Heart right ventricle (tissue), 16 donors: ENCODE results near the gene CDHR1. TPM values are rescaled to one million over a fixed set of nuclear protein-coding genes. Genes with fewer than 3 reads are reported as not detected.

ENCODE experiments used
- ATAC-seq, 8 donors: fragments of 200-7000 bp; cut with Tn5 transposase; one replicate each; pipeline ENCODE4 v1.9.1; 2020; ENCODE audit warnings: mild to moderate bottlenecking in 8 of 8, moderate library complexity in 8 of 8, moderate number of reproducible peaks in 1 of 8
- DNase-seq, 2 donors: peaks; one replicate each; pipeline ENCODE4 v3.0.0-alpha.2; 2020
- H3K27ac ChIP-seq, 10 donors: fragments of 200-600 bp; sonication (generic) in 2 of 10; one replicate each; pipeline versions ENCODE4 v1.5.0 to v1.8.0; 2020 to 2022; ENCODE audit warnings: mild to moderate bottlenecking in 3 of 10
- H3K27me3 ChIP-seq, 7 donors: fragments of 200-600 bp; one replicate each; pipeline ENCODE4 v1.8.0; 2021 to 2022; ENCODE audit warnings: mild to moderate bottlenecking in 2 of 7
- H3K36me3 ChIP-seq, 9 donors: fragments of 200-600 bp; sonication (generic) in 1 of 9; one replicate each; pipeline versions ENCODE4 v1.5.0 to v1.8.0; 2020 to 2022; ENCODE audit warnings: mild to moderate bottlenecking in 2 of 9
- H3K4me1 ChIP-seq, 9 donors: fragments of 200-600 bp; sonication (generic) in 1 of 9; one replicate each; pipeline versions ENCODE4 v1.5.0 to v1.8.0; 2020 to 2022; ENCODE audit warnings: mild to moderate bottlenecking in 4 of 9
- H3K4me3 ChIP-seq, 10 donors: fragments of 200-600 bp; sonication (generic) in 2 of 10; one replicate each; pipeline versions ENCODE4 v1.5.0 to v1.8.0; 2020 to 2022; ENCODE audit warnings: mild to moderate bottlenecking in 7 of 10, moderate library complexity in 2 of 10
- H3K9me3 ChIP-seq, 11 donors: fragments of 200-600 bp in 10 of 11; sonication (generic) in 2 of 11; one replicate each; pipeline versions ENCODE4 v1.5.0 to v1.8.0; 2013 to 2022; ENCODE audit warnings: mild to moderate bottlenecking in 2 of 11, control low read depth in 1 of 11, moderate library complexity in 1 of 11
- WGBS, 2 donors: extraction: QIAGEN DNeasy Blood & Tissue Kit; methylation state at CpG; one replicate each; pipeline ENCODE4 v1.1.7; 2013; ENCODE audit warnings: inconsistent platforms in 1 of 2; 5-methylcytosine and 5-hydroxymethylcytosine counted together
- intact Hi-C, 10 donors: fragments of 100-400 bp; cut with DNase I; formaldehyde crosslinking; loops; one replicate each; pipeline versions ENCODE4 v1.11.1 to v1.14.2; 2022
- polyA plus RNA-seq, 2 donors: library from polyadenylated mRNA; stranded (reverse); fragments of 200-250 nt; gene quantifications; one replicate each; pipeline ENCODE4 v1.2.3, GENCODE V29; 2013
- total RNA-seq, 10 donors: library from RNA; stranded (reverse); fragmentation: NEBNext Ultra II Directional in 3 of 10; extraction: Animal tissue kit (Norgen Biotek cat#: 25700) in 3 of 10; gene quantifications; one replicate each; pipeline versions ENCODE4 v1.2.1 to v1.2.4, GENCODE V29; 2021 to 2023
- TF ChIP-seq, protein P1 (sequence below), 9 donors: fragments of 200-600 bp; sonication (generic) in 2 of 9; IDR thresholded peaks; one replicate each; pipeline versions ENCODE4 v1.5.0 to v1.8.0; 2021 to 2022; ENCODE audit warnings: antibody characterized with exemption in 9 of 9, mild to moderate bottlenecking in 5 of 9, moderate library complexity in 1 of 9
- donor health status: Arrhythmogenic right ventricular cardiomyopathy.
- donor health status: ischemic (EF 13 %, LVEDD 7.1; RV severe dilation, severe dysfunction).
- donor health status: healthy with polysubstance abuse.
- donor health status: DM: no; HTN: yes; CAD: no.
- donor health status: DM: no; HTN: no; CAD: no.
- donor health status: ischemic (EF 25% LVEDD 6.9; RV normal size, moderate dysfunction).
- donor health status: ischemic (EF 25% LVEDD 5.7; RV mildly dilated, moderate dysfunction).
- donor health status: healthy.
- donor health status: DM: yes; HTN: yes; CAD: no.
- donor health status: Ischemic cardiomyopathy.
- donor health status: ischemic (EF 35%, LVEDD 5.7; RV mildly dilated, moderate dysfunction).
- donor health status: nonischemic (EF 11% LVEDD 7.7; RV severe dilation, severe dysfunction).
- donor health status: DM: yes; HTN: yes; CAD: no.
- donor health status: PGD.
- donor health status: ischemic (EF 29% LVEDD 5.4; RV normal size, mild dysfunction).
- donor health status: nonischemic (EF 23%, LVEDD 6.1; RV moderate dilation, normal function).

Gene CDHR1
- total and polyA plus RNA-seq, 12 donors, result 0.12 to 1.3 (median 0.39) TPM

DNA sequence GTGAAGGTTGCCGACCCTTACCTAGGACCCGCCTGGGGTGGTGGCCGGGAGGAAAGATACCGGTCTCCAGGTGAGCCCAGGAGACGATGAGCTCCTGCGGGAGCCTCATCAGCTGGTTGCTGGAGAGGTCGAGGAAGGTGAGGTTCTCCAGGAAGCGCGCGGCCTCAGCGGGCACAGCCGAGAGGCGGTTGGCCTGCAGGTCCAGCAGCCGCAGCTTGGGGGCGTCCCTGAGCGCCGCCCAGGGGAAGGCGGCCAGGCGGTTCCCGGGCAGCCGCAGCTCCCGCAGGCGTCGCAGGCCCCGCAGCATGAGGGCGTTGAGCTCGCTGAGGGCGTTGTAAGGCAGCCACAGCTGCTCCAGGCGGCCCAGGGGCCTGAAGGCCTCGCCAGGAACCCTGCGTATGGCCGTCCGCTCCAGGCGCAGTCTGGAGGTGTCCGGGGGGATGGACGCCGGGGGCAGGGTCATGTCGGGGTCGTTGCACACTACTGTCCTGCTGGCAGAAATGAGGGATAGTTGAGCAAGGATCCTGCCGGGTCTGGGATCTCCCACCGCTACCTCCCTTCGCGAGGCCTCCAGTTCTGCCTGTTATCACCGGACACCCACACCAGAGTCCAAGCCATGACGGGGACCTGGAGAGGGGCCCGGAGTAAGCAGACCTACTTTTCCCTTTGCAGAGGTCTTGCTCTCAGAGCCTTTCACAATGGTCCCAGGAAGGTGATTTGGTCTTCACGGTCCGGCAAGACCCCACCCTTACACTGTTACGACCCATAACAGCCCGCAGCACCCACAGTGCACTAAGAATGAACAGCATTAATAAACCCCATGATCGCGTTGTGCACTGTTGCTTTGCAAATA, 43.1 kb downstream of the CDHR1 start:
- H3K4me3 ChIP-seq, result peak overlapping the region in 2 of 10 donors; percentile 3 to 10
- peak; percentile 49 to 77 (median 69) for ATAC-seq
- H3K9me3 ChIP-seq, result no peaks in the 10 kb centered on the region
- H3K4me1 ChIP-seq, result no peaks in the 10 kb centered on the region
- peak; percentile 23 to 54 for DNase-seq
- no peaks in the 10 kb centered on the region for H3K36me3 ChIP-seq
- peaks cover 0 to 34% (median 13%) of the 10 kb centered on the region in 7 donors for H3K27me3 ChIP-seq
- TF ChIP-seq, protein P1, sequence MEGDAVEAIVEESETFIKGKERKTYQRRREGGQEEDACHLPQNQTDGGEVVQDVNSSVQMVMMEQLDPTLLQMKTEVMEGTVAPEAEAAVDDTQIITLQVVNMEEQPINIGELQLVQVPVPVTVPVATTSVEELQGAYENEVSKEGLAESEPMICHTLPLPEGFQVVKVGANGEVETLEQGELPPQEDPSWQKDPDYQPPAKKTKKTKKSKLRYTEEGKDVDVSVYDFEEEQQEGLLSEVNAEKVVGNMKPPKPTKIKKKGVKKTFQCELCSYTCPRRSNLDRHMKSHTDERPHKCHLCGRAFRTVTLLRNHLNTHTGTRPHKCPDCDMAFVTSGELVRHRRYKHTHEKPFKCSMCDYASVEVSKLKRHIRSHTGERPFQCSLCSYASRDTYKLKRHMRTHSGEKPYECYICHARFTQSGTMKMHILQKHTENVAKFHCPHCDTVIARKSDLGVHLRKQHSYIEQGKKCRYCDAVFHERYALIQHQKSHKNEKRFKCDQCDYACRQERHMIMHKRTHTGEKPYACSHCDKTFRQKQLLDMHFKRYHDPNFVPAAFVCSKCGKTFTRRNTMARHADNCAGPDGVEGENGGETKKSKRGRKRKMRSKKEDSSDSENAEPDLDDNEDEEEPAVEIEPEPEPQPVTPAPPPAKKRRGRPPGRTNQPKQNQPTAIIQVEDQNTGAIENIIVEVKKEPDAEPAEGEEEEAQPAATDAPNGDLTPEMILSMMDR (IDR thresholded peaks at IDR 0.05), result peak in 7 of 9 donors; percentile 19 to 49 (median 32)
- H3K27ac ChIP-seq, result peak overlapping the region in 3 of 10 donors; percentile 12 to 55 (median 40)
- WGBS, 2 donors, result 38 to 39% methylated on average over 52 of the region's 52 CpGs
- intact Hi-C loops, result no loop called here

DNA sequence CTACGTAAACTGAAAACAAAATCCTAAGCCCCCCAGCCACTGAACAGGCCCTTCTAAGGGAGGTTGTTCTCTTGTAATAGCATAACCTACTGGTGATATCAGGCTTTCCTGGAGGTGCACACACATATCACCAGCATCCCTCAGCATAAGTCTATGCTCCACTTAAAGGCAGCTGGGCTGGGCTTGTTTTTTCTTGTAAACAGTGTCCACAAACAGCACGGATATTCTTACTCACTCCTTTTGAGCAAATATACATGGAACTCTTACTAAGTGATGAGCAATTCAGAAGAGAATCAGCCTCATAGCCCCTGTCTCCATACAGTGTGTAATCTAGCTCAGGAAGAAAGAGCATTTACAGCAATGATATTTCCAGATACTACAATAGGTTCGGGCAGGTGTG, 44.6 kb downstream of the CDHR1 start:
- ATAC-seq, result no peak

DNA sequence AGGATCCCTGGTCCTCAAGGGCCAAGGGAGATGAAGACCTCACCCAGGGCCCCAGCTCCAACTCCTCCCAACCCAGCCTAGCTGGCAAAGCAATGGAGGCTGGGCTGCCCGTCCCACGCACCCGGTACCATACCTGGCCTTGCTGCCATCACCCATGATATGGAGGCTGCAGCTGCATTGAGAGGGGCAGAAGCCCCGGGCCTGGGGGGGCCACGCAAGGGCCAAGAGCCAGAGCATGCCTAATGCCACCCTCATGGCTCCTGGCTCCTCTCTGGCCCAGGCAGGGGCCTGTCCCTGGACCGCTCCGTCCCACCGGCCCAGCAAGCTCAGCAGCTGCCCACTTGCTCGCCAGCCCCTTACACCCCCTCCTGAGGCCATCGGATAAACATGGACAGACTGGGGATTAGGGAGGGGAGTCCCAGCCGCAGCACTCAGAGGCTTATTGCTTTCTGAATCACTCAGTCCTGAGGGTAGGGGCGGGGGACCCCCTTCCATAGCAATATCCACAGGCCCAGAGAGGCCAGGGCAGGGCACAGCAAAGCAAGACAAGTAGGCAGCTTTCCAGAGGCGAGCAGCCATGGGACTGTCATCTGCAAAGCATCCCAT, 47.0 kb downstream of the CDHR1 start, which contains the start of gene LRIT1:
Gene LRIT1, minus strand, starts transcription at position 362 of the 606 bp plus-strand sequence. Its CDS starts 107 bp downstream, at position 255.
- WGBS, 2 donors, result 86 to 87% methylated on average over 13 of the region's 13 CpGs
- H3K4me3 ChIP-seq, result no peak within 1 kb of the TSS
- no peak for DNase-seq
- ATAC-seq, result no peak
- peaks cover 0 to 28% (median 8%) of the 10 kb centered on the region in 7 donors for H3K27me3 ChIP-seq
- TF ChIP-seq, protein P1 (IDR thresholded peaks at IDR 0.05), result no peak
- H3K4me1 ChIP-seq, result no peaks in the 10 kb centered on the region
- peak within 1 kb of the TSS in 1 of 10 donors; percentile 22 for H3K27ac ChIP-seq
- H3K9me3 ChIP-seq, result no peaks in the 10 kb centered on the region
- intact Hi-C loops, result no loop called here
- no peaks in the 10 kb centered on the region for H3K36me3 ChIP-seq

More for the DNA sequence above, 44.6 kb downstream of the CDHR1 start:
- TF ChIP-seq, protein P1 (IDR thresholded peaks at IDR 0.05), result no peak
- Histone ChIP-seq H3K27ac (no peak overlapping the region), H3K36me3 (no peaks in the 10 kb centered on the region), H3K27me3 (peaks cover 0 to 34% (median 13%) of the 10 kb centered on the region in 7 donors), H3K9me3 (no peaks in the 10 kb centered on the region), H3K4me3 (no peak overlapping the region), H3K4me1 (no peaks in the 10 kb centered on the region)
- DNase-seq, result no peak
- 88 to 91% methylated on average over 3 of the region's 3 CpGs for WGBS, 2 donors
- intact Hi-C loops, result no loop called here

DNA sequence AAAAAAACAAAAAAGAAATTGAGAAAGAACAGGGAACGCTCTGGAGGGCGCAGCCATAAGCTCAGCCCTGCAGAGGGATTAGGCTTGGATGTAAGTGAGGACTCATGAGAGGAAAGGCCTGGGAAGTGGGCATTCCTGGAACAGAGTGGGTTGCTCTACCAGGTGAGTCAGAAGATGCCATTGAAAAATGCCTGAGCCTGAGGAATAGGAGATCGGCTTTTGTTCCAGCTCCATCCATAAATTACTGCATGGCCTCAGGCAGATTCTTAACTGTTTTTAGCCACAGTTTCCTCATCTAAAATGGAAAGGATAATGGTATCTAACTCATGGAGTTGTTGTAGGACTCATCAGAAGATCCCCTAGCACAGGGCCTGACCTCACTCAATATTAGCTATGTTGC, 49.4 kb downstream of the CDHR1 start:
- Histone ChIP-seq H3K9me3 (no peaks in the 10 kb centered on the region), H3K27me3 (peaks cover 0 to 21% (median 0%) of the 10 kb centered on the region in 7 donors), H3K36me3 (no peaks in the 10 kb centered on the region), H3K4me3 (no peak overlapping the region), H3K4me1 (no peaks in the 10 kb centered on the region), H3K27ac (peak overlapping the region in 4 of 10 donors; percentile 34 to 72 (median 44))
- 93 to 96% methylated on average over 3 of the region's 3 CpGs for WGBS, 2 donors
- no peak for ATAC-seq
- intact Hi-C loops, result no loop called here
- no peak for DNase-seq
- TF ChIP-seq, protein P1 (IDR thresholded peaks at IDR 0.05), result no peak
